Suprapubic skin (tissue), 3 donors: ENCODE measurements around the gene TUBB8B.
"Not testable (repeated sequence)": the region's sequence is repeated elsewhere in the genome, so short reads cannot be mapped to it uniquely, and the experiment has no call there.

Source experiments
- CTCF ChIP-seq, 2 donors: fragments of 200-600 bp in 1 of 2; fragments of 450-650 bp in 1 of 2; sonication (generic) in 1 of 2; IDR thresholded peaks; one replicate each; pipeline ENCODE4 v1.5.1; 2016 to 2019; ENCODE audit warnings: antibody characterized with exemption in 2 of 2, mild to moderate bottlenecking in 1 of 2, moderate library complexity in 1 of 2
- POLR2A ChIP-seq, 2 donors: fragments of 450-650 bp; IDR thresholded peaks; one replicate each; pipeline ENCODE4 v1.6.1; 2017; ENCODE audit warnings: antibody characterized with exemption in 2 of 2, mild to moderate bottlenecking in 2 of 2, moderate library complexity in 2 of 2

DNA sequence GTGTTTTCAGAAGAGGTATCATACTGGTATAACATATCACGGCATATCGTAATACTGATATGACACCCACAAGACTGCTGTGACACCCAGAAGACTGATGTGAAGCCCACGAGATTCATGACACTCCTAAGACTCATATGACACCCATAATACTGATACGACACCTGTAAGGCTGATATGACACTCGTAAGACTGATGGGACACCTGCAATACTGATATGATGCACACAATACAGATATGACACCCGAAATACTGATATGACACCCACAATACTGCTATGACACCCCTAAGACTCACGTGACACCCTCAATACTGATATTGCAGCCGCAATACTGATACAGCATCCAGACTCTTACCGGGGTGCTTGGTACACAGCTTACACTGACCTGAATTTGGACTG, 18.3 kb upstream of the TUBB8B start:
- not testable (repeated sequence) for TF ChIP-seq CTCF, POLR2A (IDR thresholded peaks at IDR 0.05)
